ENCODE data around the gene PHLDA2. TPM values are rescaled to one million over a fixed set of nuclear protein-coding genes. Genes with fewer than 3 reads are reported as not detected.

PHLDA2 gene
- total RNA-seq, 4 donors from 2014 or later: 0.93 to 3.7 (median 2.3) TPM; not detected in 1

- TF ChIP-seq CTCF (IDR thresholded peaks at IDR 0.05) (no peak), POLR2A (IDR thresholded peaks at IDR 0.05) (no peak)
- Histone ChIP-seq H3K4me3 (replicated peaks in 1 of 3) (no peak overlapping the region), H3K9me3 (no peaks in the 10 kb centered on the region), H3K36me3 (no peaks in the 10 kb centered on the region), H3K4me1 (peaks cover 18 to 23% of the 10 kb centered on the region in 2 donors), H3K27ac (no peak overlapping the region), H3K27me3 (no peaks in the 10 kb centered on the region)
- 80 to 84% methylated on average over 11 to 12 of the region's 13 CpGs for WGBS, 2 donors
- intact Hi-C loops (cut with DNase I): loop anchor here (5.0 kb wide), 1 partner anchor 160 kb away; no protein-coding TSS in a partner anchor
- no peak for DNase-seq
These were observed 2.8 kb upstream of the PHLDA2 start for GRCh38 chr11:2931771-2932738.

GRCh38 chr11:2931420-2931746, 2.2 kb upstream of the PHLDA2 start:
- Histone ChIP-seq H3K9me3 (no peaks in the 10 kb centered on the region), H3K4me3 (replicated peaks in 1 of 3) (no peak overlapping the region), H3K4me1 (peaks cover 18 to 29% of the 10 kb centered on the region in 2 donors), H3K27ac (no peak overlapping the region), H3K36me3 (no peaks in the 10 kb centered on the region), H3K27me3 (no peaks in the 10 kb centered on the region)
- intact Hi-C loops (cut with DNase I): loop anchor here (5.0 kb wide), 1 partner anchor 161 kb away; no protein-coding TSS in a partner anchor
- TF ChIP-seq CTCF (IDR thresholded peaks at IDR 0.05) (no peak), POLR2A (IDR thresholded peaks at IDR 0.05) (no peak)
- no peak for DNase-seq
- 65 to 74% methylated on average over 4 of the region's 4 CpGs for WGBS, 2 donors

- peak; percentile 93 to 95 for DNase-seq
- intact Hi-C loops (cut with DNase I): loop anchor here (5.0 kb wide), 1 partner anchor 161 kb away; no protein-coding TSS in a partner anchor
- no peaks in the 10 kb centered on the region for H3K9me3 ChIP-seq
- peaks cover 18 to 30% of the 10 kb centered on the region in 2 donors for H3K4me1 ChIP-seq
- WGBS, 2 donors: 18 to 26% methylated on average over 10 of the region's 21 CpGs
- no peaks in the 10 kb centered on the region for H3K36me3 ChIP-seq
- H3K27me3 ChIP-seq: no peaks in the 10 kb centered on the region
- TF ChIP-seq CTCF (IDR thresholded peaks at IDR 0.05): peak; percentile 76 to 99 (median 93)
- peak in 1 of 2 donors; percentile 17 for TF ChIP-seq POLR2A (IDR thresholded peaks at IDR 0.05)
- H3K4me3 ChIP-seq (replicated peaks in 1 of 3): peak overlapping the region in 1 of 3 donors; percentile 52
- H3K27ac ChIP-seq: peak overlapping the region in 1 of 3 donors; percentile 70
These were observed 1.6 kb upstream of the PHLDA2 start for GRCh38 chr11:2930704-2931419.

GRCh38 chr11:2929950-2930703, 907 bp upstream of the PHLDA2 start:
- peak in 1 of 2 donors; percentile 24 for DNase-seq
- TF ChIP-seq POLR2A (IDR thresholded peaks at IDR 0.05) (no peak), CTCF (IDR thresholded peaks at IDR 0.05) (no peak)
- Histone ChIP-seq H3K27ac (peak overlapping the region in 1 of 3 donors; percentile 70), H3K27me3 (no peaks in the 10 kb centered on the region), H3K4me3 (replicated peaks in 1 of 3) (peak overlapping the region in 2 of 3 donors; percentile 21 to 52), H3K4me1 (peaks cover 21 to 34% of the 10 kb centered on the region in 2 donors), H3K9me3 (no peaks in the 10 kb centered on the region), H3K36me3 (no peaks in the 10 kb centered on the region)
- 5 to 8% methylated on average over 40 to 44 of the region's 47 CpGs for WGBS, 2 donors
- intact Hi-C loops (cut with DNase I): loop anchor here (5.0 kb wide), 1 partner anchor 162 kb away; no protein-coding TSS in a partner anchor
